NCI-H526 treated with DMSO at 0.1 percent for 48 hours (cell line): ENCODE results near the gene CHRNA9.

Experiments
- DNase-seq: peaks from one replicate; lab custom pipeline; 2025; lab: John Stamatoyannopoulos, UW

Gene CHRNA9

GRCh38 chr4:40308528-40309122 is 26.5 kb upstream of the CHRNA9 start:
- DNase-seq: no peak

GRCh38 chr4:40309250-40309774 is 25.8 kb upstream of the CHRNA9 start:
- DNase-seq: no peak

GRCh38 chr4:40310225-40310624 is 24.9 kb upstream of the CHRNA9 start:
- no peak for DNase-seq

- no peak for DNase-seq
Observed at GRCh38 chr4:40311811-40312346, 23.3 kb upstream of the CHRNA9 start.

GRCh38 chr4:40314951-40315350 is 20.2 kb upstream of the CHRNA9 start:
- DNase-seq: no peak

- no peak for DNase-seq
Observed at GRCh38 chr4:40316333-40316781, 18.8 kb upstream of the CHRNA9 start.

GRCh38 chr4:40316782-40317635 is 18.1 kb upstream of the CHRNA9 start:
- DNase-seq: no peak

GRCh38 chr4:40317916-40318658 is 17.0 kb upstream of the CHRNA9 start:
- DNase-seq: no peak

GRCh38 chr4:40321574-40322275 is 13.4 kb upstream of the CHRNA9 start:
- DNase-seq: peak; percentile 51

GRCh38 chr4:40322811-40323210 is 12.3 kb upstream of the CHRNA9 start:
- DNase-seq: no peak

GRCh38 chr4:40323866-40324265 is 11.3 kb upstream of the CHRNA9 start:
- no peak for DNase-seq

GRCh38 chr4:40325406-40326019 is 9.6 kb upstream of the CHRNA9 start:
- peak; percentile 27 for DNase-seq

- DNase-seq: no peak
Observed at GRCh38 chr4:40327340-40327739, 7.8 kb upstream of the CHRNA9 start.

- DNase-seq: no peak
Observed at GRCh38 chr4:40328383-40328782, 6.8 kb upstream of the CHRNA9 start.

GRCh38 chr4:40329805-40330204 is 5.3 kb upstream of the CHRNA9 start:
- no peak for DNase-seq

GRCh38 chr4:40330536-40330935 is 4.6 kb upstream of the CHRNA9 start:
- no peak for DNase-seq

GRCh38 chr4:40331101-40331745 is 3.9 kb upstream of the CHRNA9 start:
- no peak for DNase-seq

GRCh38 chr4:40331961-40332360 is 3.2 kb upstream of the CHRNA9 start:
- DNase-seq: no peak

GRCh38 chr4:40333921-40334352 is 1.2 kb upstream of the CHRNA9 start:
- no peak for DNase-seq

- no peak for DNase-seq
Observed at GRCh38 chr4:40335525-40335894, 377 bp downstream of the CHRNA9 start.

GRCh38 chr4:40337051-40337450 is 1.9 kb downstream of the CHRNA9 start:
- no peak for DNase-seq
